ENCODE data around the gene CDSN. TPM values are rescaled to one million over a fixed set of nuclear protein-coding genes. Genes with fewer than 3 reads are reported as not detected.

CDSN gene
- total RNA-seq, 4 donors from 2014 or later: 0.34 TPM; not detected in 3

DNA sequence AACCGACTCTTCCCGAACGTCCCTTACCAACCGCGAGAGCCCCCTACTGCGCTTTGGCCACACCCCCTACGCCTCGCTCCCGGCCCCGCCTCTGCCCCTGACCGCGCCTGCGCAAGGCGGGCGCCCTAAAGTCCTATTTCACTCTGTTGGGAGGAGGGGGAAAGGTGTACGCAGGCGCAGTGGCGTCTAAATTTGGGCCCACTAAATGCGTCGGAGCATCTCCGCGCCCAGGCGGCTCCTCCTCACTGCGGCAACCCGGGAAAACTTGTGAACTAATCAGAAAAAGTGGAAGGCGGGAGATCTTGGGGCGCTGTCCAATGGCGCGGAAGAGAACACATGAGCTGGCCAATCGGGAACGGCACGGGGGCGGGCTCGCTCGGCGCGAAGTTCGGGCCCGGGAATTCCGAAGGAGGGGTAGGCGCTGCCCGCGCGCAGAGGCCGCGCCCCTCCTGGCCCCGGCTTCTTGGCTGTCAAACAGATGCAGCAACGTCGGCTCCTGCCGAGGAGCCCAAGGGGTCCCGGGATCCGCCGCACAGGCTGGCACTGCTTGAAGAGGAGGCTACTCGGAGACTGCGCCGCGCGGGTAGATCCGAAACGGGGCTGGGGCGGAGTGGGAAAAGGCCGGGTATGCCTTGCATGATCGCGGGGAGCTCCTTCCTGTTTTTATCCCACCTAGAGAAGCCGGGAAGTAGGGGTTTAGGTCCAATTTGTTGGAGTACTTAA is 38.1 kb upstream of the CDSN start, which contains the start of gene TCF19:
Gene TCF19 (plus strand): TSS at position 450 of the 723 bp plus-strand sequence. CDS start 881 bp downstream, outside the sequence.
- peak within 1 kb of the TSS in 2 of 3 donors; percentile 42 to 65 for H3K27ac ChIP-seq
- H3K27me3 ChIP-seq: no peaks in the 10 kb centered on the region
- peak in 1 of 2 donors; percentile 54 for TF ChIP-seq POLR2A (IDR thresholded peaks at IDR 0.05)
- TF ChIP-seq, protein P1, sequence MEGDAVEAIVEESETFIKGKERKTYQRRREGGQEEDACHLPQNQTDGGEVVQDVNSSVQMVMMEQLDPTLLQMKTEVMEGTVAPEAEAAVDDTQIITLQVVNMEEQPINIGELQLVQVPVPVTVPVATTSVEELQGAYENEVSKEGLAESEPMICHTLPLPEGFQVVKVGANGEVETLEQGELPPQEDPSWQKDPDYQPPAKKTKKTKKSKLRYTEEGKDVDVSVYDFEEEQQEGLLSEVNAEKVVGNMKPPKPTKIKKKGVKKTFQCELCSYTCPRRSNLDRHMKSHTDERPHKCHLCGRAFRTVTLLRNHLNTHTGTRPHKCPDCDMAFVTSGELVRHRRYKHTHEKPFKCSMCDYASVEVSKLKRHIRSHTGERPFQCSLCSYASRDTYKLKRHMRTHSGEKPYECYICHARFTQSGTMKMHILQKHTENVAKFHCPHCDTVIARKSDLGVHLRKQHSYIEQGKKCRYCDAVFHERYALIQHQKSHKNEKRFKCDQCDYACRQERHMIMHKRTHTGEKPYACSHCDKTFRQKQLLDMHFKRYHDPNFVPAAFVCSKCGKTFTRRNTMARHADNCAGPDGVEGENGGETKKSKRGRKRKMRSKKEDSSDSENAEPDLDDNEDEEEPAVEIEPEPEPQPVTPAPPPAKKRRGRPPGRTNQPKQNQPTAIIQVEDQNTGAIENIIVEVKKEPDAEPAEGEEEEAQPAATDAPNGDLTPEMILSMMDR (IDR thresholded peaks at IDR 0.05): no peak
- H3K4me1 ChIP-seq: peaks cover 8 to 24% of the 10 kb centered on the region in 2 donors
- 0 to 1% methylated on average over 46 of the region's 65 CpGs for WGBS, 2 donors
- H3K9me3 ChIP-seq: no peaks in the 10 kb centered on the region
- intact Hi-C loops (cut with DNase I): no loop called here
- DNase-seq: peak; percentile 99
- peaks cover 0 to 3% of the 10 kb centered on the region in 2 donors for H3K36me3 ChIP-seq
- peak within 1 kb of the TSS; percentile 27 to 54 (median 51) for H3K4me3 ChIP-seq (replicated peaks in 1 of 3)

DNA sequence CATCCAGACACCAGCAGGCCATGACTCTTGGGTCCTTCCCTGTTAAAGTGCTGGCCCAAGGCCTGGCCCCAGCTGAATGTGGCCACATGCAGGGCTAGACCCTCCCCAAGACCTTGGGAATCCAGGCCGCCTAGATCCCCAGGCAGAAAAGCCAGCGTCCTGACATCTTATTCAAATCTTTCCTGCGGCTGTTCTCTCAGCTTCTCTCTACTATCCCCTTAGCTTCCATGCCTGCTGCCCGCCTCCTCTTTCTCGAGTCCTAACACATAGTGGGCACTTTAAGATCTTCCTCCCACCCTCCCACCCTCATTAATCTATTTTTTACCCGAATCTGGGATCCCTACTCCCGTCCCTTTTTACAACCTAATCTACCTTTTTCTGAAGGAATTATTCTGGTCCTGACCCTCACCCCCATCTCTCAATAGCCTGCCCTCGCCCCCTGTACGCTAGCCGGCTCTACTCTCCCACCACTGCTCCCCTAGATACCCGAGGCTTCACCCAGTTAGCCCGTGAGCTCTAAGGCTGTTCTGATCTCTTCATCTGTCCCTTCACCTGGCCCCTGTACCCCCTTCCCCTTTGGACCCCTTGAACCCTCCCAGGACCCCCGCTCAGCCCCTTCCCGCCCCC is 37.4 kb upstream of the CDSN start, which contains the start of gene CCHCR1:
Gene CCHCR1 (minus strand): TSS at position 290 of the 627 bp plus-strand sequence. CDS start 202 bp downstream, at position 88.
- WGBS, 2 donors: 7 to 9% methylated on average over 14 of the region's 14 CpGs
- H3K27me3 ChIP-seq: no peaks in the 10 kb centered on the region
- peak within 1 kb of the TSS in 2 of 3 donors; percentile 42 to 65 for H3K27ac ChIP-seq
- no peaks in the 10 kb centered on the region for H3K9me3 ChIP-seq
- peaks cover 8 to 24% of the 10 kb centered on the region in 2 donors for H3K4me1 ChIP-seq
- no peak for TF ChIP-seq POLR2A (IDR thresholded peaks at IDR 0.05)
- TF ChIP-seq, protein P1 (IDR thresholded peaks at IDR 0.05): no peak
- peaks cover 0 to 3% of the 10 kb centered on the region in 2 donors for H3K36me3 ChIP-seq
- H3K4me3 ChIP-seq (replicated peaks in 1 of 3): peak within 1 kb of the TSS; percentile 27 to 54 (median 51)
- no peak for DNase-seq
- intact Hi-C loops (cut with DNase I): no loop called here

DNA sequence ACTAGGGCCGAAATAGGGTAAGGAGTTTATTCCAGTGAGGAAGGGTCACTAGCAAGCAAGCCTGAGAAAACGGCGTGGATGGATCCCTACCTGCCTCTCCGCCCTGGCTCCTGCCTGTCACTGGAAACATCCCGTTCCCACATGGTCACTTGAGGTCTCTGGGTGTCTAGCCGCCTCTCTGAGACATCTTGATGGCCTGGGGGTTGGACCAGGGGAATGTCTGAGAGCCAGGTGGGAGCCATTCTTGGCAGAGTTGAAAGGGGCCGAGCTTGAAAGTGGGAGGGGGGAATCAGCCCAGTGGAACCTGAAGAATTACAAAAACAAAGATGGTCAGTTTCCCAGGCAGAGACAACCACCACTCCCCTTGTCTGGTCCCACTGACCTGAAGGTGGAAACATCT is 36.4 kb upstream of the CDSN start:
- Histone ChIP-seq H3K4me3 (replicated peaks in 1 of 3) (no peak overlapping the region), H3K4me1 (peaks cover 8 to 24% of the 10 kb centered on the region in 2 donors), H3K27me3 (no peaks in the 10 kb centered on the region), H3K9me3 (no peaks in the 10 kb centered on the region), H3K27ac (no peak overlapping the region), H3K36me3 (peaks cover 0 to 3% of the 10 kb centered on the region in 2 donors)
- WGBS, 2 donors: 62 to 69% methylated on average over 7 of the region's 7 CpGs
- DNase-seq: peak; percentile 20 to 27
- intact Hi-C loops (cut with DNase I): no loop called here
- TF ChIP-seq, protein P1 (IDR thresholded peaks at IDR 0.05): no peak
- no peak for TF ChIP-seq POLR2A (IDR thresholded peaks at IDR 0.05)

DNA sequence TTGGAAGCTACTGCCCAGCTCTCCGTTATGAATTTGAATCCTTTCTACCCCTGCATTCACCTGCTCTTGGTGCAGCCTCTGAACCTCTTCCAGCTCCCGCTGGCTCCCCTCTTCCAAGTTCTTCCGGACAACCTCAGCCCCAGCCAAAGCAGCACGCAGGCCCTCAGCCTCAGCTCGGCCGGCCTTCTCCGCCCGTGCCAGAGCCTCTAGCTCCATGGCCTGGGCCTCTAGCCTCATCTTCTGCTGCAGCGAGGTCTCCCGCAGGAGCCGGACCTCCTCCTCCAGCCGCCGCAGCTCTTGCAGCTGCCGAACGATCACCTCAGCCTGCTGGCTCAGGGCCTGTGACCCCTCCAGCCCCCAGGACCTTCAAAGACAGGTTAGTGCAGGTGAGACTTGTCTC is 34.2 kb upstream of the CDSN start:
- H3K4me3 ChIP-seq (replicated peaks in 1 of 3): no peak overlapping the region
- peaks cover 0 to 8% of the 10 kb centered on the region in 2 donors for H3K36me3 ChIP-seq
- no peaks in the 10 kb centered on the region for H3K27me3 ChIP-seq
- peaks cover 8 to 22% of the 10 kb centered on the region in 2 donors for H3K4me1 ChIP-seq
- 82 to 96% methylated on average over 15 of the region's 15 CpGs for WGBS, 2 donors
- intact Hi-C loops (cut with DNase I): no loop called here
- DNase-seq: no peak
- H3K9me3 ChIP-seq: no peaks in the 10 kb centered on the region
- TF ChIP-seq POLR2A (IDR thresholded peaks at IDR 0.05): no peak
- TF ChIP-seq, protein P1 (IDR thresholded peaks at IDR 0.05): no peak
- no peak overlapping the region for H3K27ac ChIP-seq

Data from thyroid gland (tissue), 4 donors.